Fibroblast of the aortic adventitia (primary cell): ENCODE data around the gene TBC1D9B. TPM values are rescaled to one million over a fixed set of nuclear protein-coding genes. Genes with fewer than 3 reads are reported as not detected.

Experiments used
- DNase-seq: peaks from one replicate; pipeline ENCODE4 v3.0.0-alpha.2; 2010; ENCODE audit warnings: low read depth
- H3K4me3 ChIP-seq: 2 replicates; pipeline ENCODE4 v1.5.1; 2011; ENCODE audit warnings: low read depth, mild to moderate bottlenecking, control low read depth, low read length, moderate library complexity
- total RNA-seq: library from RNA; depleted of rRNA; stranded (reverse); fragments of >200 nt; gene quantifications from 2 replicates; pipeline ENCODE4 v1.2.3, GENCODE V29; 2012; ENCODE audit warnings: low replicate concordance
- TF ChIP-seq, protein P1 (sequence below): IDR thresholded peaks from 2 replicates; pipeline ENCODE4 v1.5.1; 2011; ENCODE audit warnings: mild to moderate bottlenecking, low read length, control low read depth, inconsistent platforms; ENCODE audit not compliant: insufficient read depth

Gene TBC1D9B
- total RNA-seq, 1 donor, result 70.9 TPM

DNA sequence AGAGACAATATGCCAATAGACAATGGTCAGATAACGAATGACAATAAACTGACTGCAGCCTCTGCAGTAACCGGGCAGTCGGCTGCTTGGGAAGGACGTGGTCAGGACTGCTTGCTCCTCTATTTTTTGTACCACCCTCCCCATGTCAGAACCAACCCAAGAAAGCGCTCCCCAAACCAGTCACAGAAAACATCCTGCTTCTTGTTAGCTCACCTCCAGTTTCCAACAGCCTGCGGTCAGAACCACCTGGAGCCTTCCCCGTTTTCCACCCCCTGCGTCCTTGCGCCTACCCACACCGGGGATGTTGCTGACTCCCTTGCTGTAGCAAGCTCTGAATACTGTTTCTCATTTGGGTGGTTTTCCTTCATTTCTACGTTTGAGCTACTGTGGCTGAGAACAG, 47.4 kb downstream of the TBC1D9B start:
- no peak for DNase-seq
- TF ChIP-seq, protein P1, sequence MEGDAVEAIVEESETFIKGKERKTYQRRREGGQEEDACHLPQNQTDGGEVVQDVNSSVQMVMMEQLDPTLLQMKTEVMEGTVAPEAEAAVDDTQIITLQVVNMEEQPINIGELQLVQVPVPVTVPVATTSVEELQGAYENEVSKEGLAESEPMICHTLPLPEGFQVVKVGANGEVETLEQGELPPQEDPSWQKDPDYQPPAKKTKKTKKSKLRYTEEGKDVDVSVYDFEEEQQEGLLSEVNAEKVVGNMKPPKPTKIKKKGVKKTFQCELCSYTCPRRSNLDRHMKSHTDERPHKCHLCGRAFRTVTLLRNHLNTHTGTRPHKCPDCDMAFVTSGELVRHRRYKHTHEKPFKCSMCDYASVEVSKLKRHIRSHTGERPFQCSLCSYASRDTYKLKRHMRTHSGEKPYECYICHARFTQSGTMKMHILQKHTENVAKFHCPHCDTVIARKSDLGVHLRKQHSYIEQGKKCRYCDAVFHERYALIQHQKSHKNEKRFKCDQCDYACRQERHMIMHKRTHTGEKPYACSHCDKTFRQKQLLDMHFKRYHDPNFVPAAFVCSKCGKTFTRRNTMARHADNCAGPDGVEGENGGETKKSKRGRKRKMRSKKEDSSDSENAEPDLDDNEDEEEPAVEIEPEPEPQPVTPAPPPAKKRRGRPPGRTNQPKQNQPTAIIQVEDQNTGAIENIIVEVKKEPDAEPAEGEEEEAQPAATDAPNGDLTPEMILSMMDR, result no peak
- no peak overlapping the region for H3K4me3 ChIP-seq

- DNase-seq, result peak; percentile 89
- peak within 1 kb of the TSS; percentile 89 for H3K4me3 ChIP-seq
- TF ChIP-seq, protein P1, result no peak
These were observed 48.9 kb downstream of the TBC1D9B start, which contains the start of gene MRNIP for GRCh38 chr5:179858586-179859427. Gene MRNIP, minus strand, starts transcription at chr5:179858817. Its CDS starts 21 bp downstream, at chr5:179858796.

DNA sequence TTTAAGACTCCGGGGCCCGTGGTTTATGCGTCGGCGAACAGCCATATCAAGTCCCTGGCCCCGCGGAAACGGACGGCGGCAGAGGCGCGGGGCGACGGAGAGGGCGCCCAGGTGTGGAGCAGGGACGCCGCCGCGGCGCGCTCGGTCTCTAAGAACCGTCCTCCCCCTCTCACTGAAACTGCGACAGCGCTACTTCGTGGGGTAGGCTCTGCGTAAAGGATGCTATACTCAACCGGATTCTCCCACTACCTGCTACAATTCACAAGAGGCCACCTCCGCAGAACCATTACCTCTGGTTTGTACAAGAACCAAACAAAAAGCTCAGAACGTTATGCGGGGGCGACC, 49.5 kb downstream of the TBC1D9B start:
- peak overlapping the region; percentile 89 for H3K4me3 ChIP-seq
- peak; percentile 18 for DNase-seq
- TF ChIP-seq, protein P1, result no peak

GRCh38 chr5:179854356-179854755, 53.3 kb downstream of the TBC1D9B start:
- no peak for DNase-seq
- TF ChIP-seq, protein P1, result no peak
- no peak overlapping the region for H3K4me3 ChIP-seq

DNA sequence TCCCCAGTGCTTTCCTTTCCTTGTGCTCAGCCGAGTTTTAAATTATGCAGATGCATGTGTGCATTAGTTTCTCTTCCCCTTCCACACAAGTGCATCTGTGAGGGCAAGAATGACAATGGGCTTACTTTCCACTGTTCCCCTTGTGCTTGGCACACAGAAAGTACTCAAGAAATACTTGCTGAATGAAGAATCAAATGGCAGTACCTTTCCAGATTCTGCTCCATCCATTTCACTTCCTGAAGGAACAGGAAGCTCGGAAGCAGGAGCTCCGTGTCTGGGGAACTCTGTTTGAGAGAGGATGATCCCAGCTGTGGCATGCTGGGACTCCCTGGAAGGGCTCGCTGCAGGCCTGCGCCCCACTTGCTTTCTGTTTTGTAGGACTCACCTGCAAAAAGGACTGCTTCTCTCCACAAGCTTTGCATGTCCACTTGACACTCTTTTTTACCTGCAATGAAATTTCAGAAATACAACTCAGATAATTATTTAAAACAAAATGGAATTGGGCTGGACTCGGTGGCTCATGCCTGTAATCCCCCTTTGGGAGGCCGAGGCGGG, 54.6 kb downstream of the TBC1D9B start:
- TF ChIP-seq, protein P1, result no peak
- H3K4me3 ChIP-seq, result no peak overlapping the region
- no peak for DNase-seq

DNA sequence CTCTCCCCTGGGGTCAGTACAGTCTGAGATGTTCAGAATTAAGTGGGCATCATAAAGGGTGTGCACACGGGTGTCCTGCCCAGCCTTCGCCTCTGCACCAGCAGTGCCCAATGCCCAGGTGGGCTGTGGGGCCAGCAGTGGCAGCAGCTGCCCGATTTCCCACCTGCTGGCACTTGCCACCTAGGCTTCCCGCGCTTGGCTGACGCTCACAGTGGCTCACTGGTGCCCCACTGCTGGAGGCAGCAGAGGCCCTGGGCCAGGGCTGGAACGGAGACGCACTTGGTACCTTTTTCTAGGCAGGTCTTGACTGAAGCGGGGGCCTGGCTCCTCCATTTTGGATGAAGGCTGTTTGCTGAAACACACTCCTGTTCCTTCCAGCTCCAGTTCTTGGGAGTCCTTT, 66.1 kb downstream of the TBC1D9B start:
- TF ChIP-seq, protein P1, result no peak
- DNase-seq, result peak; percentile 20
- H3K4me3 ChIP-seq, result no peak overlapping the region

GRCh38 chr5:179840766-179841165, 66.9 kb downstream of the TBC1D9B start:
- H3K4me3 ChIP-seq, result no peak overlapping the region
- peak; percentile 28 for DNase-seq
- TF ChIP-seq, protein P1, result no peak
